Measurements from ENCODE around the gene SOX6.
A peak's percentile ranks its signal among the peaks of the same experiment; 100 is the strongest.
"Not testable (repeated sequence)": the region's sequence is repeated elsewhere in the genome, so short reads cannot be mapped to it uniquely, and the experiment has no call there.

The SOX6 gene

GRCh38 chr11:16180868-16181267, 175.5 kb downstream of the SOX6 start:
- no peak for DNase-seq

- no peak for DNase-seq
Observed at GRCh38 chr11:16179676-16180075, 176.7 kb downstream of the SOX6 start.

- DNase-seq = no peak
Observed at GRCh38 chr11:16178273-16178672, 178.1 kb downstream of the SOX6 start.

GRCh38 chr11:16177688-16178087, 178.7 kb downstream of the SOX6 start:
- DNase-seq = no peak

- DNase-seq = no peak
Observed at GRCh38 chr11:16173798-16174197, 182.5 kb downstream of the SOX6 start.

- DNase-seq = no peak
Observed at GRCh38 chr11:16171882-16172281, 184.5 kb downstream of the SOX6 start.

GRCh38 chr11:16169956-16170847, 186.1 kb downstream of the SOX6 start:
- DNase-seq = no peak

- peak; percentile 17 for DNase-seq
Observed at GRCh38 chr11:16169541-16169940, 186.8 kb downstream of the SOX6 start.

GRCh38 chr11:16167706-16168487, 188.4 kb downstream of the SOX6 start:
- no peak for DNase-seq

- no peak for DNase-seq
Observed at GRCh38 chr11:16166571-16166970, 189.8 kb downstream of the SOX6 start.

- DNase-seq = no peak
Observed at GRCh38 chr11:16160146-16160545, 196.2 kb downstream of the SOX6 start.

GRCh38 chr11:16158426-16158994, 197.8 kb downstream of the SOX6 start:
- no peak for DNase-seq

- no peak for DNase-seq
Observed at GRCh38 chr11:16157327-16157726, 199.0 kb downstream of the SOX6 start.

GRCh38 chr11:16155448-16155847, 200.9 kb downstream of the SOX6 start:
- DNase-seq = peak; percentile 39

GRCh38 chr11:16154715-16155396, 201.5 kb downstream of the SOX6 start:
- DNase-seq = peak; percentile 77

GRCh38 chr11:16153951-16154350, 202.4 kb downstream of the SOX6 start:
- DNase-seq = no peak

- DNase-seq = no peak
Observed at GRCh38 chr11:16151138-16151537, 205.2 kb downstream of the SOX6 start.

GRCh38 chr11:16149476-16149875, 206.9 kb downstream of the SOX6 start:
- no peak for DNase-seq

GRCh38 chr11:16148301-16148931, 207.9 kb downstream of the SOX6 start:
- no peak for DNase-seq

- not testable (repeated sequence) for DNase-seq
Observed at GRCh38 chr11:16146980-16147379, 209.4 kb downstream of the SOX6 start.

- DNase-seq = not testable (repeated sequence)
Observed at GRCh38 chr11:16141614-16142013, 214.7 kb downstream of the SOX6 start.

- not testable (repeated sequence) for DNase-seq
Observed at GRCh38 chr11:16141162-16141561, 215.2 kb downstream of the SOX6 start.
